HG02970 (cell line): Measurements from ENCODE around the gene PPP6C.
"Not testable (repeated sequence)": the region's sequence is repeated elsewhere in the genome, so short reads cannot be mapped to it uniquely, and the experiment has no call there.

ENCODE experiments used
- ATAC-seq: cut with Tn5 transposase; IDR thresholded peaks from one replicate; pipeline ENCODE4 v1.9.1; 2021; ENCODE audit warnings: mild to moderate bottlenecking, moderate library complexity, moderate number of reproducible peaks; ENCODE audit not compliant: unreplicated experiment, low FRiP score

Gene PPP6C

DNA sequence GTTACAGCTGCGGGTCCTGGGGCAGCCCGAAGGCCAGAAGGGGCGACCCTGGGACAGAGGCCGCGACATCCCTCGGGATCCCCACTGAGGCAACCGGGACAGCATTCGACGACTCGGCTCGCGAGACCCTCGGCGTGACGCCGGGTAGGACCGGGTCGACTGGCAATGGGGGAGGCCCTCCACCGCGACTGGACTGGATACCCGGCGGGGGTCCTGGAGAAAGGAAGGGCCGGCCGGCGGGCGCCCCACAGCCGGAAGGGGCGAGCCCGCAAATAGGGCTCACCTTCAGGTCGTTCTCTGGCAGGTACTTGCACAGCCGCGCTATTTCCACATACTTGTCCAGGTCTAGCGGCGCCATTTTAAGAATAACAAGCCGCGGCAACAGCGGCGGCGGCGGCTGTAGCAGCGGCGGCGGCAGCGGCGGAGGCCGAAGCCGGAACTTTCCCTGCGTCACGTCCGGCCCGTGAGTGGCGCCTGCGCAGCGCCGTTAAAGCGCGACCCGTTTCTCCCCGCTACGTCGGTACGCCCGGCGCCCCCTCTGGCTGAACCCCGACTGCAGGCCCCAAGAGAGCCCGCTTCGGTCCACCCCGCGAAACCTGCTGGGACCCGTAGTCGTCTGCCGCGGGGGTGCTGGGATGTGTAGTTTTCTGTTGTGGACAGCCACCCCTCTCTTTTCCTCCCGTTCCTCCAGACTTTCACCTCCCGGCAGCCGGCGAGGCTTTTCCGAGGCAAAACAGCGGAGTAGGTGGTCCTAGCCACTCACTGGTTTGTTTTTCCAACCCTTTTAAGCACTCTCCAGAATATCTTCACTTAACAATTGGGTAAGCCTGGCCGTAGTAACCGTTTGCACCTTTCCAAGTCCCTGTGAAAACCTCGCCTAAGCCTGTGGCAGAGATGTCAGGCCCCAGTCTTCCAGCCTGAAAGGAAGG is at the start of gene PPP6C:
Gene PPP6C, minus strand, starts transcription at position 443 of the 929 bp plus-strand sequence. Its CDS starts 85 bp downstream, at position 358.
- peak; percentile 95 for ATAC-seq

DNA sequence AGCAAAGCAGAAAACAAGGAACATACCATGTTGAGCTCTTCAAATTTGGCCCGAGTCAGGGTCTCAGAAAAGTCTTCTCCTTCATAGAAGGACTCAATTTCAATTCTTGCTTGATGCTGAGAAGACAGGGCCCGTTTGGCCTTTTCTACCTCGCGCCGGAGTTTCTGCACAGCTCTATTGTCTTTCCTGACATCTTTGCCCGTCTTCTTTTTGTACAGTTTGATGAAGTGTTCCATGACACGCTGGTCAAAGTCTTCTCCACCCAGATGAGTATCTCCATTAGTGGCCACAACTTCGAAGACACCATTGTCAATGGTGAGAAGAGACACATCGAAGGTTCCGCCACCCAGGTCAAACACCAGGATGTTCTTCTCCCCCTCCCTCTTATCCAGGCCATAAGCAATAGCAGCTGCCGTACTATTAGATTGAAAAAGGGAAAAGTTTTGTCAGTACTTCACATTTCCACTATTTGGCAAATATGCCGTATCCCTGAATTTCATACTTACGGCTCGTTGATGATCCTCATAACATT is 49.4 kb upstream of the PPP6C start:
- ATAC-seq: no peak

DNA sequence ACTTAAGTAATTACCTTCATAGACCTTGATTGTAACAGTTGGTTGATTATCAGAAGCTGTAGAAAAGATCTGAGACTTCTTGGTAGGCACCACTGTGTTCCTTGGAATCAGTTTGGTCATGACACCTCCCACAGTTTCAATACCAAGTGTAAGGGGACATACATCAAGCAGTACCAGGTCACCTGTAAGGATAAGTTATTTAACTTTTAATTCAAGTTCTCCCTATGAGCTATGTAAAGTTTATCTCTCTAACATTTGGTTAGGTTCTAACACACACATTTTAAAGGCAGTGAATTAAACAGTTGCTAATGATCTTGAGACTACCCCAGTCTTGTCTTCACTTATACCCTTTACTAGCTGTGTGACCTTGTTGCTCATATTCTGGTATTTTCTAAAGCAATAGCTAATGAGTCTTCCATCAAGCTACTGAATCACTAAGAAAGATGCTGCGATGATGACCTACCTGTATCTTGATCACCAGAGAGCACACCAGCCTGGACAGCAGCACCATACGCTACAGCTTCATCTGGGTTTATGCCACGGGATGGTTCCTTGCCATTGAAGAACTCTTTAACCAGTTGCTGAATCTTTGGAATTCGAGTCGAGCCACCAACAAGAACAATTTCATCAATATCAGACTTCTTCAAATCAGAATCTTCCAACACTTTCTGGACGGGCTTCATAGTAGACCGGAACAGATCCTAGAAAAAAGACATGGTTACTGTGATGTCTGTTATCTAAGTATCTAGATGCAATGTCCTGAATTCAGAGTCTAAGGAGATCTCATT is 48.7 kb upstream of the PPP6C start:
- ATAC-seq: no peak

DNA sequence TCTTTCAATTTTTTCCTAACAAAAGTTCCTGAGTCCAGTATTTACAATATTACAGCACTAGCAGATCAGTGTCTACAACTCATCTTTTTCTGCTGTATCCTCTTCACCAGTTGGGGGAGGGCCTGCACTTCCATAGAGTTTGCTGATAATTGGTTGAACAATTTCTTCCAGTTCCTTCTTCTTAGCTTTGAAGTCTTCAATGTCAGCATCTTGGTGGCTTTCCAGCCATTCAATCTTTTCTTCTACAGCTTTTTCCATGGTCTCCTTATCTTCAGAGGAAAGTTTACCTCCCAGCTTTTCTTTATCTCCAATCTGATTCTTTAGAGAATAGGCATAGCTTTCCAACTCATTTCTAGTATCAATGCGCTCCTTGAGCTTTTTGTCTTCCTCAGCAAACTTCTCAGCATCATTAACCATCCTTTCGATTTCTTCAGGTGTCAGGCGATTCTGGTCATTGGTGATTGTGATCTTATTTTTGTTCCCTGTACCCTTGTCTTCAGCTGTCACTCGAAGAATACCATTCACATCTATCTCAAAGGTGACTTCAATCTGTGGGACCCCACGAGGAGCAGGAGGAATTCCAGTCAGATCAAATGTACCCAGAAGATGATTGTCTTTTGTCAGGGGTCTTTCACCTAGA is 47.0 kb upstream of the PPP6C start:
- not testable (repeated sequence) for ATAC-seq

DNA sequence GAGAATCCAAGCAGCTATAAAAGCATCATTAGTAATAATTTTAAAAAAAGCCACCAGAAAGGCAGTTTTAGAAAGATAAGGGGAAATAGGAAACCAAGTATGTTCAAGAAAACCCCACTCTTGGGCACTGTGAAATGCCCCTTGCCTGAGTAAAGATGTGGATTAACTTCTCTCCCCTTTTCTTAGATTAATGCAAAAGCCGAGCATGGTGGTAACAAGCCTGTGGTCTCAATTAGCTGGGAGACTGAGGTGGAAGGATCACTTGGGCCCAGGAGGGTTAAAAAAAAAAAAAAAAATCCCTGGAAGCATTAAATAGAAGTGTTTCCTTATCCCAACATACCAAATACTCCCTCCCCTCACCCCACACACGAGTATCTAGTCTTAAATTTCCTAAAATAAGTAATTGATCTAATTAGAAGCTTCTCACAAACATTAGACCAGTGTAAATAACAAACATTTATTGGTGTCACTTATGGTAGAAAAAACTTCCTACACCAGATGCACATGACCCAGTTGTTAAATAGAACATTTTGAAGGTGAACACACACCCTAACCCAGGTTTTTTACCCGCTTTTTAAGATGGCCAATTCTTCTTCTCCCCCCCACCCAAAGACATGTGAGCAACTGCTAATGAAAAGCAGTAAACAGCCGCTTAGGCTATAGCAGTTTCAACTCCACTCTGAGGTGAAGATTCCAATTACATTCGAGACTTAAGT is 46.4 kb upstream of the PPP6C start:
- ATAC-seq: no peak

DNA sequence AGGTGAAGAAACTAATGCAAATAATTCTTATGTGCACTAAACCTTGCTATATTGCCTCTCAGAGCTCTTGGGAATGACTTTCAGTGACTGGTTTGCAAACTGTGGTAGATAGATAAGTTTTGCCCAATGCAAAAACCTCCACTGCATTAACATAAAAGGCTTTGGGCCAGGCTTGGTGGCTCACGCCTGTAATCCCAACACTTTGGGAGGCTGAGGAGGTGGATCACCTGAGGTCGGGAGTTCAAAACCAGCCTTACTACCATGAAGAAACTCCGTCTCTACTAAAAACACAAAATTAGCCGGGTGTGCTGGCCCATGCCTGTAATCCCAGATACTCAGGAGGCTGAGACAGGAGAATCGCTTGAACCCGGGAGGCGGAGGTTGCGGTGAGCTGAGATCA is 44.5 kb upstream of the PPP6C start:
- ATAC-seq: not testable (repeated sequence)

- no peak for ATAC-seq
Measured at GRCh38 chr9:125233678-125234077, 44.1 kb upstream of the PPP6C start.

- ATAC-seq: no peak
Measured at GRCh38 chr9:125227761-125228160, 38.2 kb upstream of the PPP6C start.

DNA sequence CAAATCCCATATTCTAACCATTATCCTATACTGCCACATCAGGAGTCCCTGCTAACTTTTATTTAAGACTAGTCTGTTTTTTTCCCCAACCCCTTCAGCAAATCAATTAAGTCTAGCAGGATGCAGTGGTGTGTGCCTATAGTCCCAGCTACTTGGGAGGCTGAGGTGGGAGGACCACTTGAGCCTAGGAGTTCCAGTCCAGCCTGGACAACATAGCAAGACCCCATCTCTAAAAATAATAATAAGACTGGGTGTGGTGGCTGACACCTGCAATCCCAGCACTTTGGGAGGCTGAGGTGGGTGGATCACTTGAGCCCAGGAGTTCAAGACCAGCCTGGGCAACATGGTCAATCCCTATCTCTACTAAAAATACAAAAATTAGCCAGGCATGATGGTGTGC is 35.3 kb upstream of the PPP6C start:
- ATAC-seq: not testable (repeated sequence)

DNA sequence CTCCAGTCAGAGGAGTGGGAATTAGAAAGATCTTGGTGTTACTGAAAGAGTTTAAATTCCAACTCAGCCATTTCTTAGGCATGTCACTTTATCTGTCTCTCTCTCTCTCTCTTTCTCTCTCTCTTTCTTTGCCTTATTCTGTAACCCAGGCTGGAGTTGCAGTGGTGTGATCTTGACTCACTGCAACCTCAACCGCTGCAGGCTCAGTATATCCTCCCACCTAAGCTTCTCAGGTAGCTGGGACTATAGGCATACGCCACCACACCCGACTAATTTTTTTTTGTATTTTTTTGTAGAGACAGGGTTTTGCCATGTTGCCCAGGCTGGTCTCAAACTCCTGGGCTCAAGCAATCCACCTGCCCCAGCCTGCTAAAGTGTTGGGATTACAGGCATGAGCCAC is 29.0 kb upstream of the PPP6C start:
- ATAC-seq: no peak

DNA sequence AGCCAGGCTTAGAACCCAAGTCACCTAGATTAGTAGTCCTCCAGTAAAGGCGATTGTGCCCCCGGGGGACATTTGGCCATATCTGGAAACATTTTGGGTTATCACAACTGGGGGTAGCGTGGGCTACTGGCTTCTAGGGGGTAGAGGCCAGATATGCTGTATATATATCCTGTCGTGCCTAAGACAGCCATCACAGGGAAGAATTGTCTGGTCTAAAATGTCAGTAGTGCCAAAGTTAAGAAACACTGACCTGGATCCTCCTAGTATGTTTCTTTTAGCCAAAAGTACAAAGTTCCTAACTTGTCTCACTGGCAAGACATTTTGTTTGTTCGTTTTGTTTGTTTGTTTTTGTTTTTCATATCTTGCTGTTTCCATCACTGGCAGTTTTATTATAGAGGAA is 24.6 kb upstream of the PPP6C start:
- ATAC-seq: no peak

GRCh38 chr9:125204477-125204876 is 14.9 kb upstream of the PPP6C start:
- ATAC-seq: no peak

- ATAC-seq: no peak
Measured at GRCh38 chr9:125202846-125203618, 13.4 kb upstream of the PPP6C start.

- ATAC-seq: peak; percentile 95
Measured at GRCh38 chr9:125200216-125201047, 10.8 kb upstream of the PPP6C start, which contains the start of gene RABEPK. TSS of gene RABEPK (plus strand) at chr9:125200542. CDS start at chr9:125203014, 2,472 bp downstream.

- not testable (repeated sequence) for ATAC-seq
Measured at GRCh38 chr9:125195591-125195990, 6.0 kb upstream of the PPP6C start.

DNA sequence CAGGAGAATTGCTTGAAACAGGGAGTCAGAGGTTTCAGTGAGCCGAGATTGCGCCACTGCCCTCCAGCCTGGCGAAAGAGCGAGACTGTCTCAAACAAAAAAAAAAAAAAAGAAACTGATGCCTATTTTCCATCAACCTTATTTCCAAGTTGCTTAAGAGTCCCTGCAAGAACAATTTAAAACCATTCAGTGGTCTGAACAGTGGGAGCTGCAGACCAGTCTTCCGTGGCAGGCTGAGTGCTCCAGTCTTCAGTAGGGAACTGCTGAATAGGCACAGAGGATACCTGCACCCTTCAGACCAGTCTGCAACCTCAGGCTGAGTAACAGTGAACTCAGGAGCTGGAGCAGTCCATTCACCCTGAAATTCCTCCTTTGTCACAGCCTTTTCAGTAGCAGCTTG is 4.9 kb upstream of the PPP6C start:
- ATAC-seq: not testable (repeated sequence)

DNA sequence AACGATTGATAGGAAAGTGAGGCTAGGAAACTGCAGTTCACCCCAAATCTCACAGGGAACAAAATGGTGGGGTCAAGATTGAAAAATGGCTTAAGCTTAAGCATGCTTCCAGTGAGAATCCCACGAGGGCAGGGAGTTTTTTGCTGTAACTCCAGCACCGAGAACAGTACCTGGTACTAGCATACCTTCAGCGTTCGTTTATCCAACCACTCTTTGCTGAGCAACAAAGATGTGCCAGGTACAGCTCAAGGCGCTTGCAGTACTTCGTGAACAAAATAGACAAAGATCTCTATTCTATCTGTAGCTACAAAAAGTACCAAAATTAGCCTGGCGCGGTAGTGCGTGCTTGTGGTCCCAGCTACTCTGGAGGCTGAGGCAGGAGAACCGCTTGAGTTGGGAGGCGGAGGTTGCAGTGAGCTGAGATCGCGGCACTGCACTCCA is 778 bp upstream of the PPP6C start:
- ATAC-seq: no peak

DNA sequence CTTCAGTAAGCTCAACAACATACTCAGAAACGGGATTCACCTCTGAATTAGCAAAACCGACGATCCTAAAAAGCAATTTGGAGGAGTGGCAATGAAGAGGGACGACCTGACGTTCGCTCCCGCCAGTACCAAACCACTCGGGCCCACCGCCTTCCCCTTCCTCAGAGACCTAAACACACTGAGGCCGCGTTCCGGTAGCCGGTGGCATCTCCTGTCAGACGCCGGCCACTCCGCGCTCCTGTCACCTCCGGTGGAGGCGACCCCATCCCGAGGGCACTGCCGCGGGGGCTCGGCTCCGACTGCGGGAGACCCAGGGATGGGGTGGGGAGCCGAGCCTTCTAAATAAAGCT is 617 bp downstream of the PPP6C start:
- peak; percentile 12 for ATAC-seq
